ENCODE data around the gene SSH2. TPM values are rescaled to one million over a fixed set of nuclear protein-coding genes. Genes with fewer than 3 reads are reported as not detected.

The SSH2 gene
- total RNA-seq, 1 donor from 2014 or later: 72.0 TPM

DNA sequence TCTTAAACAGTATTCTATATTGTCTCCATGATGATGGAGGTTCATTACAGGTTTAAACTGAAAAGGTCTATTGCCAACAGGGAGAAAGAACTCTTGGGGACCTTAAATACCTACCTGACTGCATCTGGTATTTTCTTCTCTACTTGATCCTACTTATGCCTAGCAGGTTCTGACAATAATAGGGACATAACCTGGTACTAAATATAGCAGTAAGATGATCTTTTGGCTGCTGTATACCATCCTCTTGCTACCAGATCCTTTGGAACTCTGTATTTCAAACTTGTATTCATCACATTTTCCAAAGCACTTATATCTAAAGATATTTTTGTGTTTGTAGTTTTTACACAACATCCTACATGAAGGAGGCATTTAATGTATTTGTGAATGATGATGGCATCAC is 160.8 kb downstream of the SSH2 start:
- no peak overlapping the region for H3K4me3 ChIP-seq
- H3K36me3 ChIP-seq: no peaks in the 10 kb centered on the region
- TF ChIP-seq, protein P1, sequence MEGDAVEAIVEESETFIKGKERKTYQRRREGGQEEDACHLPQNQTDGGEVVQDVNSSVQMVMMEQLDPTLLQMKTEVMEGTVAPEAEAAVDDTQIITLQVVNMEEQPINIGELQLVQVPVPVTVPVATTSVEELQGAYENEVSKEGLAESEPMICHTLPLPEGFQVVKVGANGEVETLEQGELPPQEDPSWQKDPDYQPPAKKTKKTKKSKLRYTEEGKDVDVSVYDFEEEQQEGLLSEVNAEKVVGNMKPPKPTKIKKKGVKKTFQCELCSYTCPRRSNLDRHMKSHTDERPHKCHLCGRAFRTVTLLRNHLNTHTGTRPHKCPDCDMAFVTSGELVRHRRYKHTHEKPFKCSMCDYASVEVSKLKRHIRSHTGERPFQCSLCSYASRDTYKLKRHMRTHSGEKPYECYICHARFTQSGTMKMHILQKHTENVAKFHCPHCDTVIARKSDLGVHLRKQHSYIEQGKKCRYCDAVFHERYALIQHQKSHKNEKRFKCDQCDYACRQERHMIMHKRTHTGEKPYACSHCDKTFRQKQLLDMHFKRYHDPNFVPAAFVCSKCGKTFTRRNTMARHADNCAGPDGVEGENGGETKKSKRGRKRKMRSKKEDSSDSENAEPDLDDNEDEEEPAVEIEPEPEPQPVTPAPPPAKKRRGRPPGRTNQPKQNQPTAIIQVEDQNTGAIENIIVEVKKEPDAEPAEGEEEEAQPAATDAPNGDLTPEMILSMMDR (IDR thresholded peaks at IDR 0.05): no peak
- no peak overlapping the region for H3K27ac ChIP-seq
- no peaks in the 10 kb centered on the region for H3K27me3 ChIP-seq
- DNase-seq (no peak), ATAC-seq (no peak)
- intact Hi-C loops (cut with DNase I): no loop called here
- no peaks in the 10 kb centered on the region for H3K4me1 ChIP-seq
- no peaks in the 10 kb centered on the region for H3K9me3 ChIP-seq

DNA sequence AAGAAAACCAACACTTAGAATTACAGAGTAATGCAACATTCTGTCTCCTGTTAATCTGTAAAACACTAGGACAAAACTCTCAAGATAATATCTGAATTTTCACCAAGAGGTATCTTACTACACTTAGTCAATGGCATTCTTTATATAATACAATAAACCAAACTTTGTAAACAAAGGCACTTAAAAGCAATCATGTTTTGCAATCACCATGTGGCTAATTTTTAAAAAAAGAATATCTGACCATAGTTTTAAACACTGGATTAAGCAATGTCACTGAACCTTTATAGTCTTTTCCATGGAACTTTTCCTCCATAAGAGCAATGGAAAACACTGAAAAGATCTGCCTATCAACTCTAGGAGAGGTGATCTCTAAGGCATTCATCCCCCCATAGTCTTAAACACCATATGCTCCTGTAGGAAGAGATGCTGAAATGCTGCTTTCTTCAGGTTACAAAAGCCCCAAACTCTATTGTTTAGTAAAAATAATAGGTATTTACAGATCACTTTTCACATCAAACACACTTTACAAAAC is 163.2 kb downstream of the SSH2 start:
- H3K4me1 ChIP-seq: no peaks in the 10 kb centered on the region
- TF ChIP-seq, protein P1 (IDR thresholded peaks at IDR 0.05): no peak
- intact Hi-C loops (cut with DNase I): no loop called here
- H3K4me3 ChIP-seq: no peak overlapping the region
- no peaks in the 10 kb centered on the region for H3K36me3 ChIP-seq
- no peaks in the 10 kb centered on the region for H3K9me3 ChIP-seq
- H3K27me3 ChIP-seq: no peaks in the 10 kb centered on the region
- DNase-seq: no peak
- H3K27ac ChIP-seq: no peak overlapping the region
- ATAC-seq: no peak

DNA sequence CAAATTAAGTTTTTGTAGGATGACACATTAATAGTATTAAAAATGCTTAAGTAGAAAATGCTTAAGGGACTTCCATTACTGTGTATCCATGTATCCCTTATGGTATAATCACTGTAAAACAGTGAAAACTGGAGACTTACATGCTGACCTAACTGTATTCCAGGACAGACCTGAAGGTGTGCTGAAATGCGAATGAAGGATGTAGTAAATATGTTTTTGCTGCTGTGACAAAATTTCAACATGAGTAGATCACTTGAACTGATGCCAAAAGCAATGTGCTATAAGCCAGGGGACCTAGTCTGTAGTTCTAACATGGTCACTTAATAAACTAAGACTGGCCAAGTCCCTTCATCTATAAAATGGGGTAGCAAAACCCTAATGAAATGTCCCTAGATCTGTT is 165.3 kb downstream of the SSH2 start:
- Histone ChIP-seq H3K27me3 (no peaks in the 10 kb centered on the region), H3K27ac (no peak overlapping the region), H3K4me3 (no peak overlapping the region), H3K9me3 (no peaks in the 10 kb centered on the region), H3K4me1 (no peaks in the 10 kb centered on the region), H3K36me3 (no peaks in the 10 kb centered on the region)
- ATAC-seq: no peak
- intact Hi-C loops (cut with DNase I): no loop called here
- TF ChIP-seq, protein P1 (IDR thresholded peaks at IDR 0.05): no peak
- DNase-seq: no peak

DNA sequence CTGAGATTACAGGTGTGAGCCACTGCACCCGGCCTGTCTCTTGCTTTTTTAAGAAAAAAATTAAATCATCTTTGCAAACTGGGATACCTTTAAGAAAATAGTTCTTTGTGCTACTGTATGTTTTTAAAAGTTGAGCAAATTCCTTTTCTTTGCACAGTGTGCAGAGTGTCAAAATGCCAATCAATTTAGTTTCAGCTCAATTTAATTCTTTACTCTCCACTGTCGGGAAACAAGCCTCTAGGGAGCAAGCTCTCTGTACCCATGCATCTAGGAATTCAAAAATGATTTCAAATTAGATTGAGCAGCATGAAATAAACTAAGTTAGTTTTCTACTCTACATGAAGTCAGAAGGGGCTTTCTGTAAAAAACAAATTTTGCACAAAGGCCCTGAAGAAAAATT is 165.8 kb downstream of the SSH2 start:
- intact Hi-C loops (cut with DNase I): no loop called here
- no peak overlapping the region for H3K4me3 ChIP-seq
- H3K9me3 ChIP-seq: no peaks in the 10 kb centered on the region
- H3K4me1 ChIP-seq: no peaks in the 10 kb centered on the region
- H3K36me3 ChIP-seq: no peaks in the 10 kb centered on the region
- DNase-seq (no peak), ATAC-seq (no peak)
- H3K27ac ChIP-seq: no peak overlapping the region
- no peaks in the 10 kb centered on the region for H3K27me3 ChIP-seq
- TF ChIP-seq, protein P1 (IDR thresholded peaks at IDR 0.05): no peak

DNA sequence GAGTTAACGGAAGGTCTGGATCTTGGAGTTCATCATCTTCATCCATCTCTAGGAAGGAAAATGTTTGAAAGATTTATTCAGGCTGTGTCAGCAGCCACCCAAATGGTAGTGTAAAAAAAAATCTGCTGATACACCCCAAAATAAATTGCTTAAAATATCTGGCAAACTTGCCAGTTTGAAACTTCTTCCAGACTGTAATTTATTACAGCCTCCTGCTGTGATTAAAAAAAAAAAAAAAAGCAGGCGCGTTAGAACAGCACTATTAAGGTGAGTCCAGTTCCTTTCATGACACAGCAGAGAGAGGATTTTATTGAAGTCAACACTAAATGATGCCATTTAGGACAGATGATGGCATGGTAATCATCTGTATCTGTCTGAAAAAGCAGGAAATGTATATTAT is 166.8 kb downstream of the SSH2 start:
- no peak for DNase-seq
- TF ChIP-seq, protein P1 (IDR thresholded peaks at IDR 0.05): no peak
- no peak overlapping the region for H3K27ac ChIP-seq
- H3K4me3 ChIP-seq: no peak overlapping the region
- ATAC-seq: no peak
- no peaks in the 10 kb centered on the region for H3K36me3 ChIP-seq
- H3K4me1 ChIP-seq: no peaks in the 10 kb centered on the region
- intact Hi-C loops (cut with DNase I): no loop called here
- no peaks in the 10 kb centered on the region for H3K9me3 ChIP-seq
- H3K27me3 ChIP-seq: no peaks in the 10 kb centered on the region
